Putamen (tissue), 1 donor: Measurements from ENCODE around the gene SEC14L3.

ENCODE experiments used
- DNase-seq: peaks from one replicate; pipeline ENCODE4 v3.0.0-alpha.2; 2016; ENCODE audit warnings: low spot score

Gene SEC14L3

DNA sequence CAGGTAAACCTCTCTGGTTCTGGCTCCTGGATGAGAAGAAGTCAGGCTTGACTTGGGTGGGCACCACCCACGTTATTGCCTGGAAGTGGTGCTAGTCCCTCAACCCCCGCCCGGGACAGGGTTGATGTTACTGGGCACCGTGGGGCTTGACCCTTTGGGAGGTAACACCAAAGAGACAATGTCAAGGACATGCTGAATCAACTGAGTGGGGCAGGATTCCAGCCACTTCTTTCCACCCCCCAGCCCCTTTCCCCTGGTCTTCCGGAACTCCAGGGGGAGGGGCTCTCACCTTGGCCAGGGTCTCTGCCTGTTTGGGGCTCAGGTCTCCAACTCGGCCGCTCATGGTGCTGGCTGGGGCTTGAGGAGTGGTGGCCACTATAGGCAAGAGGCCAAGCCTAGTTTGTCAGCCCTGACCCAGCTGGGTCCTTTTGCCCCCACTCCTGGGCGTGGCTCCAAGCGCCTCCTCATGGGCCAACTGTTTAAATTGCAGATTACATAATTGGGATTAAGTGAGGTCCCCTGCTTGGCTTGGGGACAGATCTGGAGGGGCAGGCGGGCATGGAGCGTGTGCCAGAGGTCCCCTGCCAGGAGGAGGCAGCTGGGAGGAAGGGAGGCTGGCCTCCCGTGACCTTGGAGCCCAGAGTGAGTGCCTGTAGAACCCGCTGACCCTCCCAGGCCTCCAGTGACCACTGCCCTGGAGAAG is at the start of gene SEC14L3:
Gene SEC14L3, minus strand, starts transcription at position 402 of the 703 bp plus-strand sequence. Its CDS starts 59 bp downstream, at position 343.
- DNase-seq = no peak

DNA sequence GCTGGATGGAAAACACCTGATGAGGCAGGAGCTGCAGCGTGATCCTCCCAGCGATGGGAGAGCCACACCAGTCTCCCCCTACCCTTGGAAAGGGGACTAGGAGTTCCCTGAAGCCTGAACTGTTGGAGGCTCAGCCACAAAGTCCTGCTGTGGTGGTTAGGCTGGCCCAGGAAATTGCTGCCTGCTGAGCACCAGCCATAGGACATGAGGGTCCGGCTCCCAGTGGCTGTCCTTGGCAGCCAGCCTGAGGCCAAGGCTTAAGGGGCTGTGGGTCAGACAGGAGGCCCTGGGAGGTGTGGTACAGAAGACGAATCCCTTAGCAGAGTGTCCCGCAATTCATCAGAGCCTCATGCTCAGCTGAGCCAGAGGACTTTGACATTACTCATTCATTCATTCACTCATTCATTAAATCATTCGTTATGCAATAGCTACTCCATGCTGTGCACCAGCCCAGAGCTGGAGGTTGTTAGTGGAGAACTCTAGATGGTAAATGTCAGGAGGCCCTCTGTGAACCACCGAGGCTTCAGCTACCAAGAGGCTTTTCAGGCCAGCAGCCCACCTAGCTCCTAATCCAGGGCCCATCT is 48.1 kb upstream of the SEC14L3 start:
- no peak for DNase-seq

DNA sequence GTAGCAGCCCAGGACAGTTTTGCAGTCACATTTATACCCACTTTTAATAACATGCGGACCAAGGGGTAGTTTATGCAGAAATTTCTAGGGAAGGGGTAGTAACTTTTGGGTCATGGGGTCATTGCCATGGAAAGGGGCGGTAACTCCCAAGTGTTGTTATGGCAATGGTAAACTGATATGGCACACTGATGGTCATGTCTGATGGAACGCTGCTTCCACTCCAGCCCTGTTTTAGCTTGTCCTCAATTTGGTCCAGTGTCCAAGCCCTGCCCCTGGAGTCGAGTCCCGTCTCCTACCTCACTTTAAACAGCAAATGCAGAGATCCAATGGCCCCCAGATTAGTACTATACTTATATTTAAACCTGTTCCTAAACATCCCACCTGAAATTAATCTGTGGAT is 44.9 kb upstream of the SEC14L3 start:
- no peak for DNase-seq

DNA sequence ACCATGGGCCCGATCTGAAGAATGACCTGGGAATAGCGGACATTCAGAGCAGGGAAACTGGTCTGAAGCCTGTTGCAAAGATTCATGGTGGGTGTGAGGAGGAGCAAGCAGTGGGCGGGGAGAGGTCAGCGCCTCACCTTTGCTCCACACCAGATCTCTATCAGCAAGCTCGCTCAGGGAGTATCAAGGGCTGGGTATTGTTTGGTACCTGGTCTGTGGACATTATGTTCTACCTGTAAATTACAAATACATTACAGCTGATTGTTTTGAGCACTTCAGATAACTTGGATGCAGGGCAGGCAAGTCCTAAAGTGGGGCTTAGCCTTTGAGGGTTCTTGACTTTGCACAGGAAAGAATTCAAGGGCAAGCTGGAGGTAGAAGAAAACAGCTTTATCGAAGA is 44.5 kb upstream of the SEC14L3 start:
- no peak for DNase-seq

DNA sequence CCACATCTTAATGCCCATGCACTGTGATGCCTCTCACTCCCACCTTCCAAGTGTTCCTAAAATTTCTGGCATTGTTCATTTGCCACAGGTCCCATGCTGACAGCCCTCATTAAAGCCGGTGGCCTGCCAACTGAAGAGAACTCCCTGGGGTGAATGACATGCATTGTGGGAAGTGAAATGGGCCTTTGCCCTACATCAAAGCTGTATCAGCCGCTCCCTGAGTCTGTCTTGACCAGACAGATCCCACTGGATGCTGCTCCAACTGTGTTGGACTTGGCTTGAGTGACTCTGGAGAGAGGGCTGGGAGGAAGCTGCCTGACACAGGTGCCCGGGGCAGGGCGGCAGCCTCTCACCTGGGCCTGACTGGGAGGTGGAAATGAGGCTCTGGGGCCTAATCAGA is 42.4 kb upstream of the SEC14L3 start:
- no peak for DNase-seq

DNA sequence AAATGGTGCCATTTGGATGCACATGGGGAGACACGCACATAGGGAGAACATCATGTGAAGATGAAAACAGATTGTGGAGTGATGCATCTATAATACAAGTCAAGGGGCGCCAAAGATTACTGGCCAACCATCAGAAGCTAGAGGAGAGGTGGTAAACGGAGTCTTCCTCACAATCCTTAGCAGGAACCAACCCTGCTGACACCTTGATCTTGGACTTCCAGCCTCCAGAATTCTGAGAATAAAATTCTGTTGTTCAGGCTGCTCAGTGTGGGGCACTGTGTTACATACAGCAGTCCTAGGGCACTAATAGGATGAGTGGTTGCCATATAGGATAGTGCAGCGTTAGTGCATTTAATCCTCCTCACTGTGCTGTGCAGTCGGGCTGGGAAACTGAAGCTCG is 41.6 kb upstream of the SEC14L3 start:
- DNase-seq = no peak

DNA sequence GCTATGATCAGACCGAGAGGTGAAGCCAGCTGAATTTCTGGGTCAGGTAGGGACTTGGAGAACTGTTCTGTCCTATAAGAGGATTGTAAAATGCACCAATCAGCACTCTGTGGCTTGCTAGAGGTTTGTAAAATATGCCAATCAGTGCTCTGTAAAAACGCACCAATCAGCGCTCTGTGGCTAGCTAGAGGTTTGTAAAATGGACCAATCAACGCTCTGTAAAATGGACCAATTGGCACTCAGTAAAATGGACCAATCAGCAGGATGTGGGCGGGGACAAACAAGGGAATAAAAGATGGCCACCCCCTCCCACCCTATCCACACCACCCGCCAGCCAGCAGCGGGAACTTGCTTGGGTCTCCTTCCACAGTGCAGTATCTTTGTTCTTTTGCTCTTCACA is 40.1 kb upstream of the SEC14L3 start:
- DNase-seq = no peak

DNA sequence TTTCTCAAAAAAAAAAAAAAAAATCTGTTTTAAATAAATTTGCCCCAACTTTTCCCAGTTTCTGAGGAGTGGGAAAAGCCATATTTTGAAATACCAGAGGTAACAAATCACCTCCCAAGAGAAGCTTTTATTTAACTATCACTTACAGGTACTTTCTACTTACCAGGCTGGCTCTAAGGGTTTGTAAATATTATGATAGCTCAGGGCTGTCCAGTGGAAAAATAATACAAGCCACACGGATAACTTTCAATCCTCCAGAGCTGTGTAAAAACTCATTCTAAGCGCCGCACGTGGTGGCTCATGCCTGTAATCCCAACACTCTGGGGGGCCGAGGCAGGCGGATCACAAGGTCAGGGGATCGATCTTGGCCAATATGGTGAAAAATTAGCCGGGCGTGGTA is 39.3 kb upstream of the SEC14L3 start:
- no peak for DNase-seq

DNA sequence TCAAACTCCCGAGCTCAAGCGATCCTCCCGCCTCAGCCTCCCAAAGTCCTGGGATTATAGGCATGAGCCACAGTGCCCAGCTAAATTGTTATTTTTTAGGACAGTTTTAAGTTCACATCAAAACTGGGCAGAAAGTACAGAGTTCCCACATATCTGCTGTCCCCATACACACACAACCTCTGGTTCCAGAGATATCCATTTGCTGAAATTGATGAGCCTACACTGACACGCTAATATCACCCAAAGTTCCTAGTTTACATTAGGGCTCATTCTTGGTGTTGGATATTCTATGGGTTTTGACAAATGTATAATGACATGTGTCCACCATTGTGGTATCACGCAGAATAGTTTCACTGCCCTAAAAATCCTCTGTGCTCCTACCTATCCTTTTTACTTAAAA is 36.4 kb upstream of the SEC14L3 start:
- no peak for DNase-seq

DNA sequence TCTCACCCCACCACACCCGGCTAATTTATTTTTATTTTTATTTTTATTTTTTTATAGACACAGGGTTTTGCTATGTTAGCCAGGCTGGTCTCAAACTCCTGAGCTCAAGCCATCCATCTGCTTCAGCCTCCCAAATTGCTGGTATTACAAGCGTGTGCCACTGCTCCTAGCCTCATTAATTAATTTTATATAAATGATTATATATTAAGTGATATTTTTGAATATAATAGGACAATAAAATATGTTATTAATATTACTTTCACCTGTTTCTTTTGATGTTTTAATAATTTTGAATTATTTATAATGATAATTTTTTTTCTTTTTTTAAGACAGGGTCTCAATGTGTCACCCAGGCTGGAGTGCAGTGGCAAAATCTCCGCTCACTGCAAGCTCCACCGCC is 35.9 kb upstream of the SEC14L3 start:
- no peak for DNase-seq

DNA sequence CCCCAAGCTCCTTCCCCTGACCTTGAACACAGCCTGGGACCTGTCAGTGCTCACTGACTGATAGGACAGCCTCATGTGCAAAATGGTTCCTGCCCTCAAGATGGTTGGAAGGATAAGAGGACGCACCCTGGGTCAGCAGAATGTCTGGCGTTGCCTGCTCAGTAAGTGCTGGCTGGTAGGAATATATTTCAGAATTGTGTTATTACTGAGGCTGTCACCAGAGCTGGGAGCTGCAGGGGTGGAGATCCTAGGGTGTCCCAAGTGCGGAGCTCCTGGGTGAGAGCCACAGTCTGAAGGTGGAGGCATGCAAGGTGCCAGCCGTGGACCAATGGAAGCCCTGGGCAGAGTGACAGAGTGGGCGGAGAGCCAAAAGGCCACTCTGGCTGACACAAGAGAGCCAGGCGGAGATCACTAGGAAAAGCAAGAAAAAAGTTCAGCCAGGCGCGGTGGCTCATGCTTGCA is 34.7 kb upstream of the SEC14L3 start:
- no peak for DNase-seq

DNA sequence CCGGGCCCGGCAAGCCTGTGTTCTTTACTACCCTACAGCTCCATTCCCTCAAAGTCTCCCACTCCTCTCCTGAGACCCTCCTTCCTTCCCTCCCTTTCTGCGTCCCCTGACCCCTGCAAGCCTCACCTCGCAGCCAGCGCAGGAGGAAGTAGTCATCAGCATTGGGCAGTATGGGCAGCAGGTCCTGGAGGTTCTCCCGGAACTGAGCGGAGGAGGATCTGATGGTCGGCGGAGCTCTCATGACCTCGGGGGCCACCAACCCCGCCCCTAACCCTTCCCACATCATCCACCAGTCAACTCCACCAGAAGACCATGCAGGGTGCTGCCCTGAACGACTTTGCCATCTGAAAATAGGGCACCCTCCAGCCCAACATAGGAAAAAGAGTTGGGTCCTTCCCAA is 31.7 kb upstream of the SEC14L3 start:
- no peak for DNase-seq

DNA sequence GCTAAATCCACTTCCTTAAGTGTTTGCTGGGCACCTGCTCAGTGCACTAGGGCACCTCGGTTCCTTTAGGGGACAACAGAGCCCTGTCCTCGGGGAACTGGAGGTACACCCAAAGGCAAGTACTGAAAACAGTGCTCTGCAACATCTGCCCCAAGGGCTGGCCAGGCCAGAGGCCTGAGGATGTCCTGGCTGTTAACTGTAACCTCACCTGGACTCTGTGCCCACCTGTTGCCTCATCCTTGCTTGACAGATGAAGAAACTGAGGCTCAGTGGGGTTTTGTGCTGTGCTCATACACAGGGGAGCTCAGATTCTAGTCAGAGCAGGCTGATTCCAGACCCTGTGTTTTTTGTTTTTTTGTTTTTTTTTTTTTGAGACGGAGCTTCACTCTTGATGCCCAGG is 31.1 kb upstream of the SEC14L3 start:
- no peak for DNase-seq

DNA sequence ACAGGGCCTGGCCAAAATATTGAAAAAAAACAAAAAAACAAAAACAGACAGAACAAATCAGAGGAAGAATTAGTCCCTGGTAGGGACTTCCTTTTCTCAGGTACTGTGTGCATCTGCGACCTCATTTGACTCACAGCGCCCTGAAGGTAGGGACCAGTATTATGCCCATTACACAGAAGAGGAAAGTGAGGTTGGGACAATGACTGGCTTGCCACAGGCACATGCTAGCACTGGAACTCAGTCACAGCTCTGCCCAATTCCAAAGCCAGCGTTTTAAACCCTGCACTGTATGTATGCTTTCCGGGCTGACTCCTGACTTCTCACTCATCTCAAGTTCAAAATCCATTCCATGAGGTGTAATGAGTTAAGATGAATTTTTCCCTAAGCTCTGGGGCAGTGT is 30.3 kb upstream of the SEC14L3 start:
- no peak for DNase-seq

DNA sequence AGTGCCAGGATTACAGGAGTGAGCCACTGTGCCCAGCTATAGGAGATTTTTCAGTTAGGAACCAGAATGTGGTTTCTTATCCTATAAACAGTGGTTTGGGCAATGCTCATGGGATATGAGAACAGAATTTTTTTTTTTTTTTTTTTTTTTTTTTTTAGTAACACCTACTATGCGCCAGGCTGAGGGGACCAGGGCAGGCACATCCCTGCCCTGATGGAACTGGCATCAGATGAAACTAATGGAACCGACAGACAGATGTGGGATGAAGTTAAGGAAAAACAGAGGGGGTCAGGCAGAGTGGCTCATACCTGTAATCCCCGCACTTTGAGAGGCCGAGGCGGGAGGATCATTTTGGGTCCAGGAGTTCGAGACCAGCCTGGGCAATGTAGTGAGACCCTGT is 28.8 kb upstream of the SEC14L3 start:
- DNase-seq = no peak

DNA sequence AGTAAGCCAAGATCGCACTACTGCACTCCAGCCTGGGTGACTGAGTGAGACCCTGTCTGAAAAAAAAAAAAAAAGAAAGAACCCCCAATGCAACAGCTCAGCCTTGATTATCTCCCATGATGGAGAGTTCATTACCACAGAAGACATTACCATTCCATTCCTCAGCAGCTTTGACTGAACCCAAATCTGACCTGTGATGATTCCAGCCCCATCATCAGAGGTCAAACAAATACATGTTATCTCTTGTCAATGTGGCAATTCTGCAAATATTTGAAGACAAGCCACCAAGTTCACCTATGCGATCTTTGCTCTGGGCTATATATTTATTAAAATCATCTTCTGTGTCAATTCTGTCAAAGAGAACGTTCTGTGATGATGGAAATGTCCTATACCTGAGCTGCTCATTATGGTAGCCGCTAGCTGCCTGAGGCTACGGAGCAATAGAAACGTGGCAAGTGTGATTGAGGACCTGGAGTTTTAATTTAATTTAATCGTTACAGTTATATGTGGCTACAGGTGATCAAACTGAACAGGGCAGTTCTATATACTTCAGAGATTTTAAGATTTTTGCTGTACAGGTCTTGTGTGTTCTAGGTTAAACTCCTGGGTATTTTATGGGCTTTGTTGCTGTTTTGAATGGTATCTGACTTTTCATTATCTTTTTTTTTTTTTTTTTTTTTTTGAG is 25.8 kb upstream of the SEC14L3 start:
- DNase-seq = no peak

DNA sequence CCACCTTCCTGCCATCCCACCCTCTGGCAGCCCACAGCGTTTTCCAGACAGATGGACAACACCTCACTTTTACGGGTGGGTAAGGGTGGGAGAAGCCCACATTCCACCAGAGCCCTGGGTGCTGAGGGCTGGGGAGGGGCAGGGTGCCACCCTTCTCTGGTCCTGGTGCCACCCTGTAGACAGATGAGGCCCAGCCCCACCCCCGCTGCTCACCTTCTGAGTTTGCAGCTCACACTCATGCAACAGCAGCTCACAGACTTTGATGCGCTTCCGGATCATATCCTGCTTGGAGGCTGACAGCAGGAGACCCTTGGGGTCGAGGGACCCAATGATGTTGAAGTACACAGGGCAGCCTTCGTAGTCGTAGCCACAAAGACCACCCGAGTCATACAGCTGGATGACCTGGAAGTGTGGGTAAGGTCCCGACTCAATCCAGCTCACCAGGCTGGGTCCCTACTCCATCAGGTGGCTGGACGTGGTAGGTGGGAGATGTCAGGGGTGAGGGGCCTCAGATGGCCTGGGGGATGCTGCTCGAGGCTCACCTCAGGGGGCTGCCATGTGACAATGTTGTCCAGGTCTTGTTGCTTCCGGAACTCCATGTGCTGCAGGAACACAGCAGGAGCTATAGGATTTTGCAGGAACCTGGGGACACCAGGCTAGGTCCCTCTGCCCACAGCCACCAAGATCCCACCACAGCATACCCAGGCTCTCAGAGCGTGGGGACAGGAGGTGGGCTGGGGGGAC is 23.4 kb upstream of the SEC14L3 start:
- DNase-seq = no peak

DNA sequence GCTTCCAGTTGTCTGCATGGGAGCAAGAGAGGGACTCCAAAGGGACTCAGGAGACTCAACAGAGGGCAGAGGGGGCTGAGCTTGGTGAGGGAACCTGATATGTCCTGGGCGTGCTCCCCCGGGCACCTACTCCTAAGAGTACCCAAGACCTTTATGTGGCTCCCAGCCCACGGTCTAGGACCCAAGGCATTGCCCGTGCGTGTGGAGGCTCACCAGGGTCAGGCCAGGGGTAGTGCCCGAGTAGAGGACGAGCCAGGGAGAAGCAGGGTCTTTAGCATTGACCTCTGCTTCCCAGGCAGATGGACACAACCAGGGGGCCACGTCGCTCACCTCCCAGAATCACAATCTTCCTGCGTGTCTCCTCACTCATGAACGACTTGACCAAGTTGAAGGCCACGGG is 20.3 kb upstream of the SEC14L3 start:
- DNase-seq = no peak

DNA sequence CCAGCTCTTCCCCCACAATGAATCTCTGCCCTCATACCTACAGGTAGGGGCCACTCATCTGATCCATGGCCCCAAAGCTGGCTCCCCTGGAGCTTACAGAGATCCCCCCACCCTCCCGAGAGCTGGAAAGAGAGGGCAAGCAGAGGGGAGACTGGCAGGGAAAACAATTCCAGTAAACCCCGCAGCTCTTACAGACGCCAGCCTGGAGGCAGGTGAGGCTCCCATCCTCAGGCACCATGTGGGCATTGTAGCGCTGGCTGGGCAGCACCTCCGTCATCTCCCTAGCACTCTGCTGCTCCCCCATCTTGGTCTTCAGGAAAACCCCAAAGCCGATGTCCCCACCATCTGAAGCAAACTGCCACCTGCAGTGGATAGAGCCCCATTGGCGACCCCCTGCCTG is 19.6 kb upstream of the SEC14L3 start:
- no peak for DNase-seq

DNA sequence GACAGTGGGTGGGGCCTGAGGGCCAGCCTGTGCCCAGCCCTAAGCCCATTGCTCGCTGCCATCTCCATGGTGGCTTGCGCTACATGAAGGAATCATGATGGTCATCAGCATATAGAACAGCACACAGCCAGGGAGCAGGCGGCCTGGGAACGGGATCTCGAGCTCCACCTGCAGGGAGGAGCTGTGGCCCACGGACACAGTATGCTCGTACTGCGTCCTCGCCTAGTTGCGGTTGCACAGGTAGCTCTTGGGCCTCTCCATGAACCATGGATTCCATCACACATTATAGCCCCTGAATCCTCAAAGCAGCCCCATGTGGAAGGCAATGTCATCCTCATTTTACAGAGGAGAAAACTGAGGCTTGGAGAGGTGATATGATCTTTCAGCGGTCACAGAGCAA is 18.6 kb upstream of the SEC14L3 start:
- DNase-seq = no peak

DNA sequence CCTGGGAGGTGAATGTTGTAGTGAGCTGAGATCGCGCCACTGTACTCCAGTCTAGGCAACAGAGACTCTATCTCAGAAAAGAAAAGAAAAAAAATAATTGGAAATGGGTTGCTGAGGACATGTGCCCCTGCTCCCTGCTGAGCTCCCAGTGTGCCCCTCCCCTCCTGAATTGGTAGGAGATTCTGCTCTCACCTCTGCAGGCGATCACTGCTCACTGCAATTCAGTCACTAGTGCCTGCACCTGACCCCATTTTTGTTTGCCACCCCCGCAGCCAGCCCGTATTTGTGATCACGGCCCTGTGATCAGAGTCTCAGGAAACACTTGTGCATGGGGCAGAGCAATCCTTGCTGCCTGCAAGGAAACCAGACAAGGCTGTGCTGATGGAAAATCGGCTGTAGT is 16.3 kb upstream of the SEC14L3 start:
- no peak for DNase-seq

DNA sequence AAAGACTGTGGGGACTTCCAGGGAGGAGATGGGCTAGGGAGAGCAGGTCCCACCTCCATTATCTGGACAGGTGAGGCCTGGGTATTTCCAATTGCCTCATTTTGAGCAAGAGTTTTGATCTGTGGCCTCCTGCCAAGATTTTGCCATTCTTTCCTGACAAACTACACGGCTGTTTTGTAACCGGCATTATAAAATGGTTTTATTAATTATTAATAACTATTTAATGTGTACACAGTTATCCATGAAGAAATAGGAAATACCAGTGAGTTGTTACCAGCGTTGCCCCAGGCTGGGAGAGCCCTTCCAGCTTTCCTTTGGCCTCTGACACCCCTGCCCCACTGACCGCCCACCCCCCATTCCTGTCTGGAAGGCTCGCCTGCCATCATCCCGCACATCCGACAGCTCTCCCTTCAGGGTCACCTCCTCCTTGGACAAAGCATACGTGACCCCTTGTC is 14.9 kb upstream of the SEC14L3 start:
- no peak for DNase-seq

DNA sequence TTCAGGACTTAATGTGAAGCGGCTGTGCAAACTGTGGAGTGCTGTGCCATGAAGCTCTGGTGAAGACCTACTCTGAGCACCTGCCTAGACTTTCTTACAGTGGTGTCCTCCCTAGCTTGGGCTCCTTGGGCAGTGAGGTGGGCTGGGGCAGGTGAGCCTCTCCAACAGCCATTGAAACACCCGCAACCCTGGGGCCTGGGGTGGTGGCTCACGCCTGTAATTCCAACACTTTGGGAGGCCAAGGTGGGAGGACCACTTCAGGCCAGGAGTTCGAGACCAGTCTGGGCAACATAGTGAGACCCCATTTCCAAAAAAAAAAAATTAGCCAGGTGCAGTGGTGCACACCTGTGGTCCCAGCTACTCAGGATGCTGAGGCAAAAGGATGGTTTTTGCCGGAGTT is 14.3 kb upstream of the SEC14L3 start:
- DNase-seq = no peak
